ENCODE data around the gene SIGLEC11. TPM values are rescaled to one million over a fixed set of nuclear protein-coding genes. Genes with fewer than 3 reads are reported as not detected.
A peak's percentile ranks its signal among the peaks of the same experiment; 100 is the strongest.
"Not testable (repeated sequence)": the region's sequence is repeated elsewhere in the genome, so short reads cannot be mapped to it uniquely, and the experiment has no call there.

SIGLEC11 gene
- 2.7 TPM for total RNA-seq (2013)
- polyA plus RNA-seq (1 to 10 TPM in 1 of 3 donors, under 1 TPM in 2; 0.28 to 2.2 (median 0.67) TPM), polyA minus RNA-seq (0.83 and 1.6 TPM in 2 replicates), total RNA-seq (0.23 to 2.4 (median 1.4) reads per million in 11 experiments)

GRCh38 chr19:49960980-49961379 is at the start of gene SIGLEC11:
Gene SIGLEC11, minus strand, starts transcription at chr19:49961172. Its CDS starts 91 bp downstream, at chr19:49961081.
- H3K9me3 Mint-ChIP-seq; H3K27me3 Mint-ChIP-seq (ENCODE audit: low read depth in 3 of 3); H3K36me3 Mint-ChIP-seq; H3K9ac ChIP-seq (ENCODE audit: insufficient read depth, low read length, poor library complexity, severe bottlenecking); H3K27me3 ChIP-seq (ENCODE audit: control insufficient read depth in 2 of 2, insufficient read depth in 2 of 2, low read length in 2 of 2); H4K20me1 ChIP-seq (ENCODE audit: insufficient read depth, low read length); H2AFZ ChIP-seq (ENCODE audit: insufficient read depth, low read depth, low read length, poor library complexity, severe bottlenecking); intact Hi-C loops (cut with micrococcal nuclease); H3K27ac ChIP-seq (ENCODE audit: low read depth in 1 of 2, low read length in 2 of 2); H3K79me2 ChIP-seq (ENCODE audit: insufficient read depth, low read length); H3K9me3 ChIP-seq (replicated peaks in 1 of 2; ENCODE audit: control insufficient read depth in 1 of 2, insufficient read depth in 1 of 2, low read length in 2 of 2); H3K36me3 ChIP-seq (replicated peaks in 1 of 2; ENCODE audit: control insufficient read depth in 1 of 2, insufficient read depth in 2 of 2, low read length in 2 of 2): not testable (repeated sequence)
- H3K4me1 ChIP-seq (ENCODE audit: control insufficient read depth in 1 of 2, insufficient read depth in 2 of 2, low read length in 2 of 2) = peaks cover 23 to 26% of the 10 kb centered on the region in 2 donors
- H3K4me3 ChIP-seq (replicated peaks in 1 of 3; ENCODE audit: low read depth in 2 of 3, low read length in 3 of 3) = peak within 1 kb of the TSS in 1 of 3 experiments; percentile 47
- peak in 2 of 3 donors; percentile 28 to 29 for DNase-seq
- peak within 1 kb of the TSS in 5 of 7 donors; percentile 11 to 78 (median 40) for H3K27ac Mint-ChIP-seq
- peak within 1 kb of the TSS; percentile 54 for H3K4me2 ChIP-seq (replicated peaks; ENCODE audit: extremely low read depth, low read length, poor library complexity, severe bottlenecking)
- WGBS (ENCODE audit: insufficient coverage) = no CpG with 5 or more reads among the region's 10 CpGs
- H3K4me3 Mint-ChIP-seq = peak within 1 kb of the TSS in 1 of 2 donors; percentile 46
- peaks cover 28% of the 10 kb centered on the region for H3K4me1 Mint-ChIP-seq

GRCh38 chr19:50008532-50008931 is 47.6 kb upstream of the SIGLEC11 start:
- Mint-ChIP-seq H3K9me3 (no peaks in the 10 kb centered on the region), H3K4me3 (no peak overlapping the region), H3K27me3 (ENCODE audit: low read depth in 3 of 3) (peaks cover 0 to 2% (median 0%) of the 10 kb centered on the region in 3 donors), H3K4me1 (peaks cover 15% of the 10 kb centered on the region), H3K27ac (peak overlapping the region in 1 of 7 donors; percentile 14), H3K36me3 (peaks cover 74 to 90% of the 10 kb centered on the region in 2 donors)
- peaks cover 52% of the 10 kb centered on the region for H4K20me1 ChIP-seq (ENCODE audit: insufficient read depth, low read length)
- WGBS (ENCODE audit: insufficient coverage) = 94% methylated on average over 10 of the region's 10 CpGs
- no peaks in the 10 kb centered on the region for H3K9me3 ChIP-seq (replicated peaks in 1 of 2; ENCODE audit: control insufficient read depth in 1 of 2, insufficient read depth in 1 of 2, low read length in 2 of 2)
- no peak overlapping the region for H3K27ac ChIP-seq (ENCODE audit: low read depth in 1 of 2, low read length in 2 of 2)
- H3K4me2 ChIP-seq (replicated peaks; ENCODE audit: extremely low read depth, low read length, poor library complexity, severe bottlenecking) = no peak overlapping the region
- H2AFZ ChIP-seq (ENCODE audit: insufficient read depth, low read depth, low read length, poor library complexity, severe bottlenecking) = no peak overlapping the region
- no peaks in the 10 kb centered on the region for H3K27me3 ChIP-seq (ENCODE audit: control insufficient read depth in 2 of 2, insufficient read depth in 2 of 2, low read length in 2 of 2)
- intact Hi-C loops (cut with micrococcal nuclease) = no loop called here
- no peak overlapping the region for H3K4me3 ChIP-seq (replicated peaks in 1 of 3; ENCODE audit: low read depth in 2 of 3, low read length in 3 of 3)
- H3K4me1 ChIP-seq (ENCODE audit: control insufficient read depth in 1 of 2, insufficient read depth in 2 of 2, low read length in 2 of 2) = peaks cover 13 to 16% of the 10 kb centered on the region in 2 donors
- no peaks in the 10 kb centered on the region for H3K79me2 ChIP-seq (ENCODE audit: insufficient read depth, low read length)
- H3K9ac ChIP-seq (ENCODE audit: insufficient read depth, low read length, poor library complexity, severe bottlenecking) = no peak overlapping the region
- no peak for TF ChIP-seq CTCF (IDR thresholded peaks at IDR 0.05)
- peaks cover 71 to 93% of the 10 kb centered on the region in 2 donors for H3K36me3 ChIP-seq (replicated peaks in 1 of 2; ENCODE audit: control insufficient read depth in 1 of 2, insufficient read depth in 2 of 2, low read length in 2 of 2)
- DNase-seq = no peak

All from CD14-positive monocyte (primary cell).